Stomach (tissue), 9 donors: Measurements from ENCODE around the gene PYGB. TPM values are rescaled to one million over a fixed set of nuclear protein-coding genes. Genes with fewer than 3 reads are reported as not detected.

Experiments
- DNase-seq, 2 donors: peaks; one replicate each; pipeline versions ENCODE4 v3.0.0 to v3.0.0-alpha.2; 2013 to 2019
- H3K27ac ChIP-seq, 5 donors: fragments of 200-600 bp in 4 of 5; sonication (generic) in 4 of 5; one replicate each; pipeline ENCODE4 v1.5.1; 2013 to 2019; ENCODE audit warnings: mild to moderate bottlenecking in 1 of 5, moderate library complexity in 1 of 5
- H3K27me3 ChIP-seq, 3 donors: fragments of 200-600 bp; sonication (generic); one replicate each; pipeline ENCODE4 v1.5.1; 2017 to 2019; ENCODE audit warnings: mixed run types in 1 of 3
- H3K36me3 ChIP-seq, 4 donors: fragments of 200-600 bp; sonication (generic); 1 replicate in 3 of 4; 2 replicates in 1 of 4; pipeline ENCODE4 v1.5.1; 2016 to 2019
- H3K4me1 ChIP-seq, 4 donors: fragments of 200-600 bp; sonication (generic); one replicate each; pipeline ENCODE4 v1.5.1; 2016 to 2019
- H3K4me3 ChIP-seq, 4 donors: fragments of 200-600 bp; sonication (generic) in 3 of 4; one replicate each; pipeline ENCODE4 v1.5.1; 2016 to 2019; ENCODE audit warnings: mild to moderate bottlenecking in 1 of 4
- H3K9me3 ChIP-seq, 4 donors: fragments of 200-600 bp; sonication (generic); one replicate each; pipeline ENCODE4 v1.5.1; 2016 to 2019
- CTCF ChIP-seq, 7 experiments: fragments of 450-650 bp in 4 of 7; fragments of 200-600 bp in 3 of 7; sonication (generic) in 3 of 7; IDR thresholded peaks; one replicate each; pipeline ENCODE4 v1.5.1; 2016 to 2019; ENCODE audit warnings: antibody characterized with exemption in 7 of 7, control low read depth in 2 of 7, mild to moderate bottlenecking in 1 of 7
- EP300 ChIP-seq: sonication (generic); formaldehyde crosslinking; IDR thresholded peaks from one replicate; pipeline ENCODE4 v1.6.1; 2017; ENCODE audit warnings: antibody characterized with exemption
- POLR2A ChIP-seq, 4 donors: fragments of 450-650 bp; IDR thresholded peaks; one replicate each; pipeline ENCODE4 v1.6.1; 2016; ENCODE audit warnings: antibody characterized with exemption in 4 of 4, control low read depth in 2 of 4, mild to moderate bottlenecking in 1 of 4, moderate library complexity in 1 of 4
- POLR2AphosphoS5 ChIP-seq, 3 donors: sonication (generic); formaldehyde crosslinking; IDR thresholded peaks; one replicate each; pipeline ENCODE4 v1.6.1; 2016; ENCODE audit warnings: antibody characterized with exemption in 3 of 3
- WGBS, 5 donors: extraction: QIAGEN DNeasy Blood & Tissue Kit in 3 of 5; methylation state at CpG; one replicate each; pipeline versions ENCODE4 v1.1.5 to v1.1.7; 2013 to 2018; 5-methylcytosine and 5-hydroxymethylcytosine counted together
- intact Hi-C: fragments of 100-400 bp; cut with DNase I; formaldehyde crosslinking; loops from one replicate; pipeline ENCODE4 v1.15.1; 2023; ENCODE audit warnings: low total_unique reads
- polyA plus RNA-seq, 3 donors: library from polyadenylated mRNA; stranded (reverse); fragments of 200-250 nt; gene quantifications; one replicate each; pipeline ENCODE4 v1.2.3, GENCODE V29; 2013
- total RNA-seq, 5 donors: library from RNA; depleted of rRNA; stranded (reverse); fragments of >200 nt; gene quantifications; one replicate each; pipeline versions ENCODE4 v1.1.0 to v1.2.3, GENCODE V29; 2014 to 2016
- donor health status: healthy with polysubstance abuse.
- donor health status: Bipolar disorder and iron deficiency.
- donor health status: healthy.

PYGB gene
- total and polyA plus RNA-seq, 8 donors = 23.1 to 116 (median 49.5) TPM

- H3K27me3 ChIP-seq = no peaks in the 10 kb centered on the region
- TF ChIP-seq CTCF (IDR thresholded peaks at IDR 0.05) (no peak), POLR2AphosphoS5 (IDR thresholded peaks at IDR 0.05) (no peak), POLR2A (IDR thresholded peaks at IDR 0.05) (no peak), EP300 (no peak)
- no peaks in the 10 kb centered on the region for H3K36me3 ChIP-seq
- intact Hi-C loops = no loop called here
- WGBS, 5 donors = 55 to 69% (median 59%) methylated on average over 6 of the region's 6 CpGs
- no peak for DNase-seq
- peaks cover 42 to 91% (median 76%) of the 10 kb centered on the region in 4 donors for H3K4me1 ChIP-seq
- H3K27ac ChIP-seq = peak overlapping the region in 4 of 5 donors; percentile 32 to 65 (median 56)
- no peaks in the 10 kb centered on the region for H3K9me3 ChIP-seq
- no peak overlapping the region for H3K4me3 ChIP-seq
Observed at GRCh38 chr20:25252230-25252651, 4.4 kb downstream of the PYGB start.

- Histone ChIP-seq H3K4me3 (no peak overlapping the region), H3K27ac (peak overlapping the region in 4 of 5 donors; percentile 32 to 74 (median 56)), H3K27me3 (no peaks in the 10 kb centered on the region), H3K9me3 (no peaks in the 10 kb centered on the region), H3K36me3 (no peaks in the 10 kb centered on the region), H3K4me1 (peaks cover 42 to 91% (median 75%) of the 10 kb centered on the region in 4 donors)
- TF ChIP-seq CTCF (IDR thresholded peaks at IDR 0.05) = no peak
- TF ChIP-seq EP300 = no peak
- TF ChIP-seq POLR2AphosphoS5 (IDR thresholded peaks at IDR 0.05) = no peak
- no peak for TF ChIP-seq POLR2A (IDR thresholded peaks at IDR 0.05)
- no peak for DNase-seq
- 56 to 71% (median 66%) methylated on average over 6 of the region's 6 CpGs for WGBS, 5 donors
- intact Hi-C loops = no loop called here
Observed at GRCh38 chr20:25252686-25253421, 5.0 kb downstream of the PYGB start.

DNA sequence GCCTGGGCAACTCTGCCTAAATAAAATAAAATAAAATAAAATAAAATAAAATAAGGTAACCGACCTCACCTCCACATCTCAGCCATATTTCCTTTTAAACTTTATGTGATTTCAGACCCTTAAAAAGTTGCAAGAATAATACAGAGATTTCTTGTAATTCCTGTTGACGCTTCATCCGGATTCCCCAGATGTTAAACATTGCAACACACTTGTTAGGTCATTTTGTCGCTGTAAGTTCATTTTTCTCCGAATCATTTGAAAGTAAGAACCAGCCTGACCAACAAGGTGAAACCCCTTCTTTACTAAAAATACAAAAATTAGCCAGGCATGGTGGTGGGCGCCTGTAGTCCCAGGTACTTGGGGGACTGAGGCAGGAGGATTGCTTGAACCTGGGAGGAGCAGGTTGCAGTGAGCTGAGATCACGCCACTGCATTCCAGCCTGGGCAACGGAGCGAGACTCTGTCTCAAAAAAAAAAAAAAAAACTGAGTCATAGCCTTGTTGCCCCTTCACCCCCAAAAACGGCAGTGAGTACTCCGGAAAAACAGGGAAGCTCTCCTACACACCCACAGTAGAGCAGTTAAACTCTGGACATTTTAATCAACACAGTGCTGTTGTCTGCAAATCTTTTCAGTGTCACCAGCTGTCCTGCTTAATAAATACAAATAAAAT, 5.9 kb downstream of the PYGB start:
- no peak for DNase-seq
- 80 to 88% (median 83%) methylated on average over 11 of the region's 11 CpGs for WGBS, 5 donors
- peaks cover 40 to 97% (median 82%) of the 10 kb centered on the region in 4 donors for H3K4me1 ChIP-seq

More for the DNA sequence above, 5.9 kb downstream of the PYGB start:
- TF ChIP-seq POLR2AphosphoS5 (IDR thresholded peaks at IDR 0.05) (no peak), POLR2A (IDR thresholded peaks at IDR 0.05) (no peak), CTCF (IDR thresholded peaks at IDR 0.05) (no peak), EP300 (no peak)
- no peaks in the 10 kb centered on the region for H3K27me3 ChIP-seq
- no peak overlapping the region for H3K4me3 ChIP-seq
- H3K27ac ChIP-seq = peak overlapping the region in 2 of 5 donors; percentile 55 to 56
- intact Hi-C loops = no loop called here
- H3K9me3 ChIP-seq = no peaks in the 10 kb centered on the region
- peaks cover 0 to 4% (median under 1%) of the 10 kb centered on the region in 4 donors for H3K36me3 ChIP-seq
